Measurements from ENCODE around the gene ADD1.
"Not testable (repeated sequence)": the region's sequence is repeated elsewhere in the genome, so short reads cannot be mapped to it uniquely, and the experiment has no call there.

ADD1 gene

DNA sequence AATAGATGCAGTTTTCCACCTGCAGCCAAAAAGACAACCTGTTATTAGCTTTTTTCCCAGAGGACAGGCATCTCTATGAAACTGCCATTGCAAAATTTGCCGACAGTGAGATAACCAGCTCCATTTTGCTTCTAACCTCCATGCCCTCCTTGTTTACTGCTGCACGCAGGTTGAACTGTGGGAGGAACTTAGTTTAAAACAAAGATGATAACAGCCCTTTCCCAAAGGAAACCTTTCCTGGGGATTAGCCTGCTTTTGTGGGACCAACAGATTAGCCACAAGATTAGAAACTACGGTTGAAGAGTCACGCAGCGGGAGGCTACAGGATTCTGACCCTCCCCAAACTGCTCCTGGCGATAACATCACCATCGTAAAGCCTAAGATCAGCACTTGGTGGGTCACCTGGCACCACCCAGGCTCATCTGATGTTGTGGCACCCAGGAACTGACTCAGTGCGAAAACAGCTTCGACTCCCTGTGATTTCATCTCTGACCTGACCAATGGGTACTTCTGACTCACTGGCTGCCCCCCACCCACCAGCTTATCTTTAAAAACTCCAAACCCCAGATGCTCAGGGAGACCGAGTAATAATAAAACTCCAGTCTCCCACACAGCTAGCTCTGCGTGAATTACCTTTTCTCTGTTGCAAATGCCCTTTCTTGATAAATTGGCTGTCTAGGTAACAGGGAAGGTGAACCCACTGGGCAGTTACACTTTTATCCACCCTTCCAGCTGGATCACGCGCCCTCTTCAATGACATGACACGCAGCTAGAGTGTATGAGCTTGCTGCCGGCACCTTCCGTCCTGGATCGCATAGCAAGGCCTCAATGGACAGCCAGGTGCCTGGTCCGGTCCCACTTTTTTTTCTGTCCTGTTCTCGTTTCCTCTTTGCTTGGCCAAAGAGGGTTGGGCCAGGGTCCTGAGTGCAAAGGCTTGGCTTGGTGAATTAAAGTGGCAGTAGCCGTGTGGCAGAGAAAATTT, 92.4 kb downstream of the ADD1 start:
- TF ChIP-seq, protein P1, sequence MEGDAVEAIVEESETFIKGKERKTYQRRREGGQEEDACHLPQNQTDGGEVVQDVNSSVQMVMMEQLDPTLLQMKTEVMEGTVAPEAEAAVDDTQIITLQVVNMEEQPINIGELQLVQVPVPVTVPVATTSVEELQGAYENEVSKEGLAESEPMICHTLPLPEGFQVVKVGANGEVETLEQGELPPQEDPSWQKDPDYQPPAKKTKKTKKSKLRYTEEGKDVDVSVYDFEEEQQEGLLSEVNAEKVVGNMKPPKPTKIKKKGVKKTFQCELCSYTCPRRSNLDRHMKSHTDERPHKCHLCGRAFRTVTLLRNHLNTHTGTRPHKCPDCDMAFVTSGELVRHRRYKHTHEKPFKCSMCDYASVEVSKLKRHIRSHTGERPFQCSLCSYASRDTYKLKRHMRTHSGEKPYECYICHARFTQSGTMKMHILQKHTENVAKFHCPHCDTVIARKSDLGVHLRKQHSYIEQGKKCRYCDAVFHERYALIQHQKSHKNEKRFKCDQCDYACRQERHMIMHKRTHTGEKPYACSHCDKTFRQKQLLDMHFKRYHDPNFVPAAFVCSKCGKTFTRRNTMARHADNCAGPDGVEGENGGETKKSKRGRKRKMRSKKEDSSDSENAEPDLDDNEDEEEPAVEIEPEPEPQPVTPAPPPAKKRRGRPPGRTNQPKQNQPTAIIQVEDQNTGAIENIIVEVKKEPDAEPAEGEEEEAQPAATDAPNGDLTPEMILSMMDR (IDR thresholded peaks at IDR 0.05; ENCODE audit: low read depth, low read length, missing control alignments), result no peak
- H3K4me3 ChIP-seq (ENCODE audit: low read depth, low read length), result peak overlapping the region; percentile 93
- DNase-seq (ENCODE audit: low read depth), result peak; percentile 61

DNA sequence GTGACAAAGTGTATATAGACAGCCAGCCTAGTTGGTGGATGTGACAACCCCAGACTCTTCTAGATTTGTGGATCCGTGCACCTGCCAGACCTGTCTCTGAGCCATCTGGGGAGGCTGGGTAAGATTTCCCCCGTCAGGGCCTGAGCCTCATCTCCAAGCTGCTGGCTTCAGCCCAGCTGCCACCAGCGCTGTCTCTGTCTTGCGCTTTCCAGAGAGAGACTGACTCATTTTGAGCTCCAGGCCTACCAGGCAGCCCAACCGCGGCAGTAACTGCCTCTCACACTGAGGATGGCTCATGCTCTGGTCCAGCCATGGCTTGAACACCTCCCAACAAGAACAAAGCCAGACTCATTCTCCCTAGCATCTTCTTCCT, 93.1 kb downstream of the ADD1 start:
- TF ChIP-seq, protein P1 (IDR thresholded peaks at IDR 0.05; ENCODE audit: low read depth, low read length, missing control alignments), result no peak
- DNase-seq (ENCODE audit: low read depth), result peak; percentile 60
- peak overlapping the region; percentile 93 for H3K4me3 ChIP-seq (ENCODE audit: low read depth, low read length)

DNA sequence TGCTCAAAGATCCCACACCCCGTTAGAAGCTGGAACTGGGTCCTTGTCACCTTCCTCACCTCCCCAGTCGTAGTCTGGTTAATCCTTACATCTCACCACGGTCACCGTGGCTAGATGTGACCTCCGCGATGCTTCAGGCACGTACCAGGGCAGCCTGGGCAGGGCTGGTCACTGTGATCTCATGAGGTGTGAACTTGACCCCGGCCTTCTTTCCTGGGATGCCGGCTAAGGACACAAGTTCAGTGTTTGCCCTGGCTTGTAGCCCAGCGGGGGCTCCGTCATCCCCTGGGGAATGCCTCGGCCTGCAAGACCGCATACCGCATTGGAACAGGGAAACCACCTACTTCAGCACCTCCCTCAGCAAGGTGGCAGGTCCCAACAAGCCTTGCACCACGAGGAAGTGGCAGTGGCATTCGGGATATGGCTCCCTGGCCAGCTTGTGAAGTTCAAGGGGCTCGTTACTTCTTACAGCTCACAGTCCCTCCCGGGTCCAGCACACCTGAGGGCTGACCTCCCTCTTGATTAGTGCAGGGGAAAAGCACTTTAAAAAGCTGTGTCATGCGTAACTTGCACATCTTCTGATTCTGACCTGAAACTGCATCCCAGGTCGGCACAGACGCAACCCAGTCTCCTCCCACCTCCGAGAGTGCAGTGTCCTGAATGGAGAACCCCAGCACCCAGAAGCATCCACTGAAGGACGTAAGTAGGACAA, 93.7 kb downstream of the ADD1 start:
- TF ChIP-seq, protein P1 (IDR thresholded peaks at IDR 0.05; ENCODE audit: low read depth, low read length, missing control alignments), result no peak
- DNase-seq (ENCODE audit: low read depth), result no peak
- H3K4me3 ChIP-seq (ENCODE audit: low read depth, low read length), result peak overlapping the region; percentile 93

DNA sequence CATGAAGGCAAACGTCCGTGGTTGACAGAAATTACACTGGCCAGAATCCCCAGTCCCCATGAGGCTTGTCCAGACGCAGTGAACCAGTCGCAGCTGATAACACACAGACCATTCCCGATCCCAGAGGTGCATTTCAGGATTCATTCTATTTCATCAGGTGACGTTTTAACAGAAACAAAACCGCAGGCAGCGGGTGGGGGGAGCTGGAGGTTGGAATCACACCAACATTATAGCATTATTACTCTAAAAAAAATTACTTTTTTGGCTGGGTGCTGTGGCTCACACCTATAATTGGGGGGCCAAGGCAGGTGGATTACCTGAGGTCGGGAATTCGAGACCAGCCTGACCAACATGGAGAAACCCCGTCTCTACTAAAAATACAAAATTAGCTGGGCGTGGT, 94.3 kb downstream of the ADD1 start:
- peak overlapping the region; percentile 93; the same call in 1 of the 2 replicates for H3K4me3 ChIP-seq (ENCODE audit: low read depth, low read length)
- TF ChIP-seq, protein P1 (IDR thresholded peaks at IDR 0.05; ENCODE audit: low read depth, low read length, missing control alignments), result no peak

DNA sequence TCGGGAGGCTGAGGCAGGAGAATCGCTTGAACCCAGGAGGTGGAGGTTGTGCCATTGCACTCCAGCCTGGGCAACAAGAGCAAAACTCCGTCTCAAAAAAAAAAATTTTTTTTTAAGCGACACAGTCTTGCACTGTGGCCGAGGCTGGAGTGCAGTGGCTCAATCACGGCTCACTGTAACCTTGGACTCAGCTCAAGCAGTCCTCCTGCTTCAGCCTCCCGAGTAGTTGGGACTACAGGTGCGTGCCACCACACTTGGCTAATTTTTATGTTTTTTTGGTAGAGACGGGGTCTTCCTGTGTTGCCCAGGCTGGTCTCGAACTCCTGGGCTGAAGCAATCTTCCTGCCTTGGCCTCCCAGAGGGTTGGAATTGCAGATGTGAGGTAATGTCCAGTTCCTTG, 94.8 kb downstream of the ADD1 start:
- not testable (repeated sequence) for H3K4me3 ChIP-seq (ENCODE audit: low read depth, low read length); DNase-seq (ENCODE audit: low read depth)

More for the DNA sequence above, 94.3 kb downstream of the ADD1 start:
- no peak for DNase-seq (ENCODE audit: low read depth)

DNA sequence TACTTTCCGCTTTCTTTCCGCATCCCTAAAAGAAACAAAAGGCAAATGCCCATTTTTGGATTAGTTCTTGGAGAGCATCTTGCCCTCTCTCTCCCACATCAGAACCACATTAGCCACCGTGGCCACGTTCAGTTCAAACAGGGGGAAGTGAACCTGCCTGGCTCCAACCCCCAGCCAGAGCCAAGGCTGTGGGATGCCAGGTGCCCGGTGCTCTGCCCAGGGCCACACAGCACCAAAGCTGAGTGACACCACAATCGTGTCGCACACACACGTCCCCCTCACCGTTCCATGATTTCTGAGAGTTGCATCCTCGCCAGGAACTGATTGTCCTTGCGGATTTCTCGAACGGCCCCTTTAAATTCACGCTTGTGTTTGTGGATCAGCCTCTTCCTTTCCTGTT, 95.3 kb downstream of the ADD1 start:
- DNase-seq (ENCODE audit: low read depth), result no peak
- H3K4me3 ChIP-seq (ENCODE audit: low read depth, low read length), result no peak overlapping the region
- TF ChIP-seq, protein P1 (IDR thresholded peaks at IDR 0.05; ENCODE audit: low read depth, low read length, missing control alignments), result no peak

Data from GM12864 (cell line).